Raji (cell line): Measurements from ENCODE around the gene MEGF9.

Source experiments
- POLR2A ChIP-seq: IDR thresholded peaks from 2 replicates; pipeline ENCODE4 v1.6.1; 2011; ENCODE audit warnings: low read depth, low read length, control low read depth; ENCODE audit not compliant: insufficient read depth

Gene MEGF9

GRCh38 chr9:120714088-120714845 lies at the start of gene MEGF9:
Gene MEGF9 (minus strand): TSS chr9:120714470. CDS start chr9:120714358, 112 bp downstream.
- peak; percentile 69 for TF ChIP-seq POLR2A

- no peak for TF ChIP-seq POLR2A
Observed at GRCh38 chr9:120761006-120761405, 46.7 kb upstream of the MEGF9 start.

- no peak for TF ChIP-seq POLR2A
Observed at GRCh38 chr9:120759755-120760400, 45.6 kb upstream of the MEGF9 start.

- no peak for TF ChIP-seq POLR2A
Observed at GRCh38 chr9:120758544-120758943, 44.3 kb upstream of the MEGF9 start.

GRCh38 chr9:120757026-120757913 lies 43.0 kb upstream of the MEGF9 start:
- TF ChIP-seq POLR2A, result no peak

GRCh38 chr9:120756531-120756930 lies 42.3 kb upstream of the MEGF9 start:
- TF ChIP-seq POLR2A, result no peak

GRCh38 chr9:120755810-120756434 lies 41.7 kb upstream of the MEGF9 start:
- no peak for TF ChIP-seq POLR2A

GRCh38 chr9:120755044-120755443 lies 40.8 kb upstream of the MEGF9 start:
- TF ChIP-seq POLR2A, result 0 out of 2 replicates have a peak, but pooled peaks have one; percentile 25

GRCh38 chr9:120750421-120750820 lies 36.2 kb upstream of the MEGF9 start:
- no peak for TF ChIP-seq POLR2A

GRCh38 chr9:120745278-120745677 lies 31.0 kb upstream of the MEGF9 start:
- TF ChIP-seq POLR2A, result no peak

GRCh38 chr9:120742951-120743416 lies 28.7 kb upstream of the MEGF9 start:
- no peak for TF ChIP-seq POLR2A

GRCh38 chr9:120741701-120742100 lies 27.4 kb upstream of the MEGF9 start:
- no peak for TF ChIP-seq POLR2A

GRCh38 chr9:120741191-120741590 lies 26.9 kb upstream of the MEGF9 start:
- no peak for TF ChIP-seq POLR2A

- TF ChIP-seq POLR2A, result no peak
Observed at GRCh38 chr9:120740132-120740531, 25.9 kb upstream of the MEGF9 start.

GRCh38 chr9:120737416-120738165 lies 23.3 kb upstream of the MEGF9 start:
- no peak for TF ChIP-seq POLR2A

GRCh38 chr9:120736881-120737280 lies 22.6 kb upstream of the MEGF9 start:
- no peak for TF ChIP-seq POLR2A
